ENCODE measurements around the gene ETV3.

The ETV3 gene

GRCh38 chr1:157095091-157095490, 43.1 kb downstream of the ETV3 start:
- Mint-ChIP-seq H3K27ac (no peak overlapping the region), H3K9me3 (no peaks in the 10 kb centered on the region), H3K4me3 (no peak overlapping the region), H3K27me3 (peaks cover 14% of the 10 kb centered on the region), H3K36me3 (ENCODE audit: low read depth) (no peaks in the 10 kb centered on the region), H3K4me1 (ENCODE audit: low read depth) (peaks cover 26% of the 10 kb centered on the region)
- intact Hi-C loops (cut with micrococcal nuclease): no loop called here

- intact Hi-C loops (cut with micrococcal nuclease): no loop called here
- H3K27ac Mint-ChIP-seq: no peak overlapping the region
- no peaks in the 10 kb centered on the region for H3K36me3 Mint-ChIP-seq (ENCODE audit: low read depth)
- no peak overlapping the region for H3K4me3 Mint-ChIP-seq
- H3K9me3 Mint-ChIP-seq: no peaks in the 10 kb centered on the region
- peaks cover 12% of the 10 kb centered on the region for H3K27me3 Mint-ChIP-seq
- H3K4me1 Mint-ChIP-seq (ENCODE audit: low read depth): peaks cover 10% of the 10 kb centered on the region
Observed at GRCh38 chr1:157092831-157093230, 45.4 kb downstream of the ETV3 start.

GRCh38 chr1:157091668-157092273, 46.4 kb downstream of the ETV3 start:
- peaks cover 10% of the 10 kb centered on the region for H3K4me1 Mint-ChIP-seq (ENCODE audit: low read depth)
- no peak overlapping the region for H3K4me3 Mint-ChIP-seq
- H3K27ac Mint-ChIP-seq: no peak overlapping the region
- no peaks in the 10 kb centered on the region for H3K9me3 Mint-ChIP-seq
- H3K36me3 Mint-ChIP-seq (ENCODE audit: low read depth): no peaks in the 10 kb centered on the region
- H3K27me3 Mint-ChIP-seq: peaks cover 12% of the 10 kb centered on the region
- intact Hi-C loops (cut with micrococcal nuclease): no loop called here

GRCh38 chr1:157091186-157091585, 47.0 kb downstream of the ETV3 start:
- Mint-ChIP-seq H3K4me3 (no peak overlapping the region), H3K9me3 (no peaks in the 10 kb centered on the region), H3K4me1 (ENCODE audit: low read depth) (peaks cover 10% of the 10 kb centered on the region), H3K27me3 (peaks cover 12% of the 10 kb centered on the region), H3K36me3 (ENCODE audit: low read depth) (no peaks in the 10 kb centered on the region), H3K27ac (no peak overlapping the region)
- intact Hi-C loops (cut with micrococcal nuclease): no loop called here

- intact Hi-C loops (cut with micrococcal nuclease): loop anchor here (1.0 kb wide), 1 partner anchor 65 kb away; no protein-coding TSS in a partner anchor
- no peak overlapping the region for H3K4me3 Mint-ChIP-seq
- H3K36me3 Mint-ChIP-seq (ENCODE audit: low read depth): no peaks in the 10 kb centered on the region
- H3K27ac Mint-ChIP-seq: no peak overlapping the region
- H3K4me1 Mint-ChIP-seq (ENCODE audit: low read depth): peaks cover 10% of the 10 kb centered on the region
- peaks cover 12% of the 10 kb centered on the region for H3K27me3 Mint-ChIP-seq
- H3K9me3 Mint-ChIP-seq: no peaks in the 10 kb centered on the region
Observed at GRCh38 chr1:157090771-157091170, 47.4 kb downstream of the ETV3 start.

GRCh38 chr1:157090196-157090647, 48.0 kb downstream of the ETV3 start:
- H3K27ac Mint-ChIP-seq: no peak overlapping the region

GRCh38 chr1:157089789-157090188, 48.4 kb downstream of the ETV3 start:
- Mint-ChIP-seq H3K4me3 (no peak overlapping the region), H3K27ac (no peak overlapping the region), H3K4me1 (ENCODE audit: low read depth) (peaks cover 10% of the 10 kb centered on the region), H3K9me3 (no peaks in the 10 kb centered on the region), H3K36me3 (ENCODE audit: low read depth) (no peaks in the 10 kb centered on the region), H3K27me3 (peaks cover 12% of the 10 kb centered on the region)
- intact Hi-C loops (cut with micrococcal nuclease): loop anchor here (1.0 kb wide), 1 partner anchor 66 kb away; no protein-coding TSS in a partner anchor

More at GRCh38 chr1:157090196-157090647, 48.0 kb downstream of the ETV3 start:
- Mint-ChIP-seq H3K36me3 (ENCODE audit: low read depth) (no peaks in the 10 kb centered on the region), H3K27me3 (peaks cover 12% of the 10 kb centered on the region), H3K4me1 (ENCODE audit: low read depth) (peaks cover 10% of the 10 kb centered on the region), H3K9me3 (no peaks in the 10 kb centered on the region), H3K4me3 (no peak overlapping the region)
- intact Hi-C loops (cut with micrococcal nuclease): loop anchor here (1.0 kb wide), 1 partner anchor 65 kb away; no protein-coding TSS in a partner anchor

GRCh38 chr1:157088607-157089006, 49.6 kb downstream of the ETV3 start:
- intact Hi-C loops (cut with micrococcal nuclease): no loop called here
- Mint-ChIP-seq H3K4me3 (no peak overlapping the region), H3K27me3 (peaks cover 12% of the 10 kb centered on the region), H3K36me3 (ENCODE audit: low read depth) (no peaks in the 10 kb centered on the region), H3K27ac (no peak overlapping the region), H3K9me3 (no peaks in the 10 kb centered on the region), H3K4me1 (ENCODE audit: low read depth) (peaks cover 10% of the 10 kb centered on the region)

GRCh38 chr1:157087030-157087429, 51.2 kb downstream of the ETV3 start:
- intact Hi-C loops (cut with micrococcal nuclease): no loop called here
- Mint-ChIP-seq H3K36me3 (ENCODE audit: low read depth) (no peaks in the 10 kb centered on the region), H3K4me3 (no peak overlapping the region), H3K27me3 (peaks cover 15% of the 10 kb centered on the region), H3K27ac (no peak overlapping the region), H3K4me1 (ENCODE audit: low read depth) (peaks cover 4% of the 10 kb centered on the region), H3K9me3 (no peaks in the 10 kb centered on the region)

- no peaks in the 10 kb centered on the region for H3K36me3 Mint-ChIP-seq (ENCODE audit: low read depth)
- no peak overlapping the region for H3K27ac Mint-ChIP-seq
- no peak overlapping the region for H3K4me3 Mint-ChIP-seq
- H3K4me1 Mint-ChIP-seq (ENCODE audit: low read depth): no peaks in the 10 kb centered on the region
- peaks cover 12% of the 10 kb centered on the region for H3K27me3 Mint-ChIP-seq
- intact Hi-C loops (cut with micrococcal nuclease): no loop called here
- H3K9me3 Mint-ChIP-seq: no peaks in the 10 kb centered on the region
Observed at GRCh38 chr1:157086299-157086698, 51.9 kb downstream of the ETV3 start.

- H3K9me3 Mint-ChIP-seq: no peaks in the 10 kb centered on the region
- no peak overlapping the region for H3K4me3 Mint-ChIP-seq
- H3K27me3 Mint-ChIP-seq: peaks cover 7% of the 10 kb centered on the region
- no peak overlapping the region for H3K27ac Mint-ChIP-seq
- H3K36me3 Mint-ChIP-seq (ENCODE audit: low read depth): no peaks in the 10 kb centered on the region
- no peaks in the 10 kb centered on the region for H3K4me1 Mint-ChIP-seq (ENCODE audit: low read depth)
- intact Hi-C loops (cut with micrococcal nuclease): no loop called here
Observed at GRCh38 chr1:157085421-157085820, 52.8 kb downstream of the ETV3 start.

GRCh38 chr1:157084720-157085119, 53.5 kb downstream of the ETV3 start:
- no peaks in the 10 kb centered on the region for H3K36me3 Mint-ChIP-seq (ENCODE audit: low read depth)
- intact Hi-C loops (cut with micrococcal nuclease): no loop called here
- no peaks in the 10 kb centered on the region for H3K4me1 Mint-ChIP-seq (ENCODE audit: low read depth)
- no peak overlapping the region for H3K4me3 Mint-ChIP-seq
- H3K27me3 Mint-ChIP-seq: peaks cover 5% of the 10 kb centered on the region
- no peak overlapping the region for H3K27ac Mint-ChIP-seq
- no peaks in the 10 kb centered on the region for H3K9me3 Mint-ChIP-seq

- Mint-ChIP-seq H3K4me3 (no peak overlapping the region), H3K4me1 (ENCODE audit: low read depth) (peaks cover 6% of the 10 kb centered on the region), H3K9me3 (no peaks in the 10 kb centered on the region), H3K27me3 (peaks cover 11% of the 10 kb centered on the region), H3K36me3 (ENCODE audit: low read depth) (no peaks in the 10 kb centered on the region), H3K27ac (no peak overlapping the region)
- intact Hi-C loops (cut with micrococcal nuclease): no loop called here
Observed at GRCh38 chr1:157081707-157082106, 56.5 kb downstream of the ETV3 start.

GRCh38 chr1:157080714-157081113, 57.5 kb downstream of the ETV3 start:
- no peaks in the 10 kb centered on the region for H3K9me3 Mint-ChIP-seq
- no peaks in the 10 kb centered on the region for H3K36me3 Mint-ChIP-seq (ENCODE audit: low read depth)
- no peak overlapping the region for H3K27ac Mint-ChIP-seq
- no peak overlapping the region for H3K4me3 Mint-ChIP-seq
- intact Hi-C loops (cut with micrococcal nuclease): no loop called here
- H3K4me1 Mint-ChIP-seq (ENCODE audit: low read depth): peaks cover 6% of the 10 kb centered on the region
- peaks cover 13% of the 10 kb centered on the region for H3K27me3 Mint-ChIP-seq

- Mint-ChIP-seq H3K4me3 (no peak overlapping the region), H3K27ac (no peak overlapping the region), H3K36me3 (ENCODE audit: low read depth) (no peaks in the 10 kb centered on the region), H3K4me1 (ENCODE audit: low read depth) (peaks cover 14% of the 10 kb centered on the region), H3K27me3 (peaks cover 20% of the 10 kb centered on the region), H3K9me3 (no peaks in the 10 kb centered on the region)
- intact Hi-C loops (cut with micrococcal nuclease): loop anchor here (10.0 kb wide), 2 partner anchors 73 to 113 kb away; no protein-coding TSS in a partner anchor
Observed at GRCh38 chr1:157077394-157077793, 60.8 kb downstream of the ETV3 start.
